ENCODE data around the gene GALNT2.

Gene GALNT2

DNA sequence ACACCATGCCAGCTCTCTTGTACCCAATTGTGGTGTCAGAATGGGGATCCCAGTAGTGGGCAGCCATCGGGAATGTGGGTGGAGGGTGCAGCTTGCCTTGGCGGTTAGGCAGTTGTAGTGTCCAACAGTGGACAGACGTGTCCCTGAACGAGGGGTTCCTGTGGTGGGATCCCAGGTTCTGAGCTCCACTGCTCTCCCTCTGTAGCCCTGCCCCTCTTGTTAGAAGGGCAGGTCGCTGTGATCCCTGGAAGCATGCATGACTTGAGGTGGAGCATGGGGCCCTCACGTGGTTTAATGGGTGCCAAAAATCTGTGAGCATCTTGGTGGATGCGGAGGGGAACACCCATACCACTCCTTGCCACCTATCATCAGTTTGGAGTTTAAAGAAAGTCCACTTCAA lies 4.3 kb downstream of the GALNT2 start:
- no peak for DNase-seq (ENCODE audit: low read depth, low spot score)

DNA sequence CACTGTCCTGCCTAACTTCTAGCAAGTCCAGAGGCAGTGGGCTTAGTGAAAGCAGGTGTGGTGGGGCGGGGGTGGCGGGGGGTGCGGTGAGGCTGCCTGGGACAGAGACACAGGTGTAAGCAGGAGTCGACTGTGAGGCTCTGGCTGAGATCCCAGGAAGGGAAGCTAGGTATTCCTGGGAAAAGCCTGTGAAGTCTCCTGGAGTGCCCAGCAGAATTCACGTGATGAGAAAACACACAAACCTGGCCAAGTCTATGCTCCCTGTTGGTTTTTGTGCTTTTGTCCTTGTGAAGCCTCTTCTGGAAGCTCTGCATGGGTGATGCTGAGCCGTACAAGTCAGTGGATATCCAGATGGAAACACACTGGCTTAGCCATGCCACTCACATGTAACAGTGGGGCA lies 5.3 kb downstream of the GALNT2 start:
- no peak for DNase-seq (ENCODE audit: low read depth, low spot score)

DNA sequence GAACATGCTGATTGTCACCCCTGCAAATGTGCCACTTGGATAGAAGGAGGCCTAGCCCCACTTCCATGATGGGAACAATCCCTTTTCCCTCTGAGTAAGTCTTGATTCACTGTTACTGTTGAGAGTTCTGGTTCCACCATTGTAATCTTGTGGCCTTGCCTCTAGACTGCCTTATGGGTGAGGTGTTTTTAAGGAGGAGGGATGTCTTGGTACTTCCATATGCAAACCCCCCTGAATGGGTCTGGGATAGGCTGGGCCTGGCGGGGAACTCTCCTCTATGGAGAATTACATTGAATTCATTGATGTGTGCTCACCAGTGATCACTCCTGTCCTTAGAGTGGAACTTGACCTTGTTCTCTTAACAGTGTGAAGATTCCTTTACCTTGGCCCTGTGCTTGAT lies 5.8 kb downstream of the GALNT2 start:
- DNase-seq (ENCODE audit: low read depth, low spot score), result no peak

- DNase-seq (ENCODE audit: low read depth, low spot score), result no peak
Observed at GRCh38 chr1:230073371-230074035, 6.5 kb downstream of the GALNT2 start.

GRCh38 chr1:230074270-230074669 lies 7.2 kb downstream of the GALNT2 start:
- no peak for DNase-seq (ENCODE audit: low read depth, low spot score)

DNA sequence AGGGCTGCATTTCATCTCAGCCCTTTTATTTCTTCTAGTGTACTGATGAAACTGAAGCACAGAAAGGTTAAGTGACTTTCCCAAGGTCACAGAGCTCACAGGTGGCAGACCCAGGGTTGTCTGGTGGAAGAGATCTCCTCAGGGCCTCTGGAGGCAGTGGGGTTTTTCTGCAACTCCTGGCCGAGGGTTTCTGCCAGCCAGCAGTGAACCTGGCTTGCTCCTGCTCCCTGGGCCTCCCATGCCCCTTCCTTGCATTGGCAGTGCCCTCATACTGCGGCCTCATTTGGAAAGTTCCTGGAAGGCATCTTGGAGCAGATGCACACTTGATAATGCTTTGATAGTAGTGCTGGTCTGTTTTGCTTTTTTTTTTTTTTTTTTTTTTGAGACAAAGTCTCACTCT lies 7.7 kb downstream of the GALNT2 start:
- no peak for DNase-seq (ENCODE audit: low read depth, low spot score)

DNA sequence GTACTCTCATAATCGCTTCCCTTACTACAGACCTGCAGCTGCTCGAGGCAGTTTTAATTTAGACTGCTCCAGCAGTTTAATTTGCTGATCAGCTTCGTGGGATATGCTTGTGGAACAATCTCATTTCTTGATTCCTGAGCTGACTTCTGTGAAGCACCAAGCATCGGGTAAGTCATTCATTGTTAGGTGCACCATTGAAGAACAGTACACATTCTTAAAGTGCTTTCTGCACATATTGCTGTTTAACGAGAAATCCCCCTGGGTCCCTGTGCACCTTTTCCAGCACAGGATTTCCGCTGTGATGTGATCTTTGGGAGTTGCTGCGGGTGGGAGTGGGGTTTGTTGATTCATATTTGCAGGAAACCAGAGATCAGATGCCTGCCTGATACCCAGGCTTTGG lies 9.1 kb downstream of the GALNT2 start:
- no peak for DNase-seq (ENCODE audit: low read depth, low spot score)

DNA sequence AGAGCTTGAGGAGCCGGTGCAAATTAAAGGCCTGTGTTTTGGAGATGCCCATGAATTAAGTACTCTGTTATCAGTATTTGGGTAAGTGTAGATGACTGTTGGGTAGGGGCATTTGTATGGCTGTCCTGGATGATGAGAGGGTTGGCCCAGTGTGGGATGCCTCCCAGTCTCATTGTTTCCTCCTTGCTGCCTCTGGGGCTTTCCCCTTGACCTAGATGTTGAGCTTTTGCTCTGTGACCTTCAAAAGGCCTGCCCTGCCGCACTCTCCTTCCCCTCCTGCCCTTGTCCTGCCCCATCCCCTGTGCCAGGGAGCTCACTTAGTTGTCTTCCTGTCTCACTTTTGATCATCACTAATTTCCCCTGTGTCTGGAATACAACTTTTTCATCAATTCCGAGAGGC lies 10.0 kb downstream of the GALNT2 start:
- DNase-seq (ENCODE audit: low read depth, low spot score), result no peak

GRCh38 chr1:230077436-230078213 lies 10.6 kb downstream of the GALNT2 start:
- no peak for DNase-seq (ENCODE audit: low read depth, low spot score)

- no peak for DNase-seq (ENCODE audit: low read depth, low spot score)
Observed at GRCh38 chr1:230079199-230080024, 12.4 kb downstream of the GALNT2 start.

DNA sequence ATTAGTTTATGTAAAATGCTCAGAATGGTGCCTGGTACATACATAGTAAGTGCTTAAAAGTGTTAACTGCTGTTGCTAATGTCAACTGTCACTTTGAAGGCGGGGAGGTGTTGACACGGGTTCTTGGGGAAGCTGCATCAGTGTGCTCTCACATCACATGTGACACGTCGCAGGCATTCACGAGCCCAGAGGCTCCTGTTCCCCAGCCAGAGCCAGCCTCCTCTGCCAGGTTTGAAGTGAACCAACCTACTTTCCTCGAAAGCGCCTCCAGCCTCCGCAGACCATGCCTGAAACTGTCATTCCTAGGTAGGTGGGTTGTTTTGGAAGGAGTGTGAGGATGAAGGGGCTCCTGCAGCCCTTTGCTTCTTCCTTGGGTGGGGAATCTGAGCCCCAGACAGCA lies 13.8 kb downstream of the GALNT2 start:
- DNase-seq (ENCODE audit: low read depth, low spot score), result no peak

DNA sequence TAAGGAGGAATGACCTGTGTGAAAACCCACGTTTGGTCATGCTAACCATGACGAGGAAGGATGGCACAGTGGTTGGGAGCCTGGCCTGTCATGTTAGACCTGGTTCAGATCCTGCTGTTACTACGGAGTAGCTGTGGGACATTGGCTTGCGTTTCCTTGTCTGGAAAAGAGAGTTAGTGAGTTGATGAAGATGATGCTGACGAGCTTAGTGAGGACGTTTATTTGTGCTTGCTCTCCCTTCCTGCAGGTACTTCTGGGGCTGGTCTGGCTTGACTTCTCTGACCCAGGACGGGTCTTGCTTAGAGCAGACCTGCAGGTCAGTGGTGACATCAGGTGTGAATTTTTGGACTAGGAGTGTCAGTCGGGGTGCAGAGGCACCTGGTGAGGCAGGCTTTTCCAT lies 14.7 kb downstream of the GALNT2 start:
- no peak for DNase-seq (ENCODE audit: low read depth, low spot score)

DNA sequence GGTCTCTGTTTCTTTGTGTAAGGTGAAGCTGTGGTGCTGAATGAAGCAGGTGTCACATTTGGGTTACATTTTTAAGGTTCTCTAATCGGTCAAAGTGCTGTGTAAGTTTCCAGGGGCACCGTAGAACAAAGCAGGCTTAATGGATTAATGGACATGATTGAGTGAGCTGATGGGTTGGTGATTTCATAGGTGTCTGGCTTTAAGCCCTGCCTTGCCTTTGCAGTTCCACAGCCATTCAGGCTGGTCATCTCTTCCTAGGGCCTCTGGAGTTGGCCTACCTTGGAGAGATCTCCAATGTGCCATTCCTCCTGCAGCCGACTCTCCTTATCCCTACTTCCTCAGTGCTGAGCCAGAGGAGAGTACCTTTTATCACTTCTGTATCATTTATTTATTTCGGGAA lies 15.2 kb downstream of the GALNT2 start:
- DNase-seq (ENCODE audit: low read depth, low spot score), result no peak

DNA sequence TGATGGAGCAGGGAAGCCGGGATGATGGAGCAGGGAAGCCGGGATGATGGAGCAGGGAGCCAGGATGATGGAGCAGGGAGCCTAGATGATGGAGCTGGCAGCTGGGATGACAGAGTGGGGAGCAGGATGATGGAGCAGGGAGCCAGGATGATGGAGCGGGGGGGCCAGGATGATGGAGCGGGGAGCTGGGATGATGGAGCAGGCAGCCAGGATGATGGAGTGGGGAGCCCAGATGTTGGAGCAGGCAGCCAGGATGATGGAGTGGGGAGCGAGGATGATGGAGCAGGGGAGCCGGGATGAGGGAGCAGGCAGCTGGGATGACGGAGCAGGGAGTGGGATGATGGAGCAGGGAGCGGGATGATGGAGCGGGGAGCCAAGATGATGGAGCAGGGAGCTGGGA lies 16.0 kb downstream of the GALNT2 start:
- no peak for DNase-seq (ENCODE audit: low read depth, low spot score)

- DNase-seq (ENCODE audit: low read depth, low spot score), result no peak
Observed at GRCh38 chr1:230083746-230084407, 16.8 kb downstream of the GALNT2 start.

DNA sequence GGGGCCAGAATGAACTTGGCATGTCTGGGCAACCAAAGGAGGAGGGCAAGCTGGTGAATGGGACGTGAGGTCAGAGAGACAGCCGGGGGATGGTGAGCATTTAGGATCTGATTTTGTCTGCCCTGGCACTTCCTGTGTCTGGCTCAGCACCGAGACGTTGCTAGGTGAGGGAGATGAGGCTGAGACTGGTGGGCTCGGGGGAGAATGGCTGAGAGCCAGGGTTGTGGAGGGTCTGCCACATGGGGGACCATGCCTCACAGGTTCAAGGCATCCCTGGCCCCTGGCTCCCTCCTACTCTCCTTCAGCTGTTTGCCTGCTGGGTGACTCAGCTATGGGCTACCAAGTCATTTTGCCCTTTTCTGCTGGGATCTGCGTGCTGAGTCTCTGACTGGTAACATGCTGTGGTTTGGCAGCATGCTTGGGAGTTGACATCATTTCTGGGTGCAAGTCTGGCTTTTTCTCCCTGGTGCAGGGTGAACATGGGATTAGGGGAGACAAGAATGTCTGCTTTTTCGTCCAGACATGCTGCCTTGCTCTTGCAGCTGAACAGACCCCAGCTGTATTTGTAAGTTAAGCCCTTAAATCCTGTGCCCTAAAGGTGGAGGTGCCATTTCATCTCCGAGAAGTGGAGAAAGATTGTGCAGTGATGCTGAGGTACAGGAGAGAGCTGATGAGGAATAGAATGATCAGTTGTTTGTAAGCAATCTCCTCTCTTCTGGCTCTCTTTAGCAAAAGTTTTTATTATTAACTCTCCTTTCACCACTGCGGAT lies 17.6 kb downstream of the GALNT2 start:
- DNase-seq (ENCODE audit: low read depth, low spot score), result no peak

- DNase-seq (ENCODE audit: low read depth, low spot score), result no peak
Observed at GRCh38 chr1:230085178-230085515, 18.1 kb downstream of the GALNT2 start.

DNA sequence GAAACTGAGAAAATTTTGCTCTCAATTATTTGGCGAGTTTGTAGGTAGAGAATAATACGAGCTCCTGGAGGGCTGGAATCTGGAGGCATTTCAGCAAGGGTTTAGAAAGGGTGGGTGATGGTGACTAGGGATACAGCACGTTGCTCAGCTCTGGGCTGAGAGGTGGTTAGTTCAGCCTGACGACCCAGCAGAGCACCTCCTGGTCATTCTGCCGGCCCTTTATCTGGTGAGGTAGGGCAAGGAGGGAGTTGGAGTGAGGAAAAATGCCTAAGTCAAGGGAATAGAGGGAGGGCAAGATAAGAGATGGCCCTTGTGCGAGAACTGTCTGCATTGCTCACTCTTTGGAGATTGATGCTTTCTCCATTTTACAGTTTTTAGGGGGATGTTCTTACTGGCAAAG lies 19.1 kb downstream of the GALNT2 start:
- no peak for DNase-seq (ENCODE audit: low read depth, low spot score)

DNA sequence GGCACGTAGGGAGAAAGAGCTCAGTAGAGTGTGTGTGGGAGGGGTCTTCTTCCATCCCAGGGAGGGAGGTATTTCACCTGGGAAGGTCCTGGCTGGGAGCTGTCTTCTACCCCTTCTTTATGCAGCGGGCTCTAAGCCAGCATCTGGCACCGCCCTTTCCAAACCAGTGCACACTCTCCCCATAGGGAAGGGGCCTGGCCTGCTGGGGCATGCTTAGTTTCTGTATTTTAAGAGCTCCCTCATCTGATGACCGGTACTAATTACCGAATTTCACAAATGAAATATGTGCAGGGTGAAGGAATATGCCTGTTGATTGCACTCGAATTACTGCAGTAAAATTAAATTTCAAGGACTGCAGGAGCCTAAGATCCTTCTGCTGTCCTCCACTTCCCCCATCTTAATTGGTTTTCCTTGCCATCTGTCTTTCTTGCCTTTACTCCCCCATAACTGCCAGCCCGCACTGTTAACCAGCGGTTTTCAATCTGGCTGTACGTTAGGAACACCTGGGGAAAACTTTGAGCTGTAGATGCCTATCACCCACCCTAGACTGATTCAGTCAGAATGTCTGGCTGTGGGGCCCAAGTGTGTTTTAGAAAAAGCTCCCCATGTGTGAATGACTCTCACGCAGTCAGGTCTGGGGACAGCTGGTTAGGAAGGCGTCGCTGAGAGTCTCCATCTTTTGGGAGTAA lies 20.1 kb downstream of the GALNT2 start:
- no peak for DNase-seq (ENCODE audit: low read depth, low spot score)

DNA sequence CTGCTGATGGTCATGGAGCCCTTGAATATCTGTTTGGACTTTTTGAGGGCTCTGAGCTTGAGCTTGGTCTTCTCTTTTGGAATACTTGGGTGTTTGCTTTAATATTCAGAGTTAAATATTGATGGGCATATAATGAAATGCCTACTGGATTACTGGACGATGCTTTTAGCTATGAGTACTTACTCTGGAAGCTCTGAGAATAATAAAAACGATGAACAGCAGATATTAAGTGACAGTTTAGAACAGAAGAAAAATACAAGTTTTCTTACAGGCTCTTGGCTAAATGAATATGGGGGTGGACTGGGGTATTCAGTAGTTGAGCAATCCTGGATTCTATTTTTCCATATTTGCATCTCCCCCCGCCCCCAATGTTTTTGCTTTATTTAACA lies 20.7 kb downstream of the GALNT2 start:
- DNase-seq (ENCODE audit: low read depth, low spot score), result no peak

GRCh38 chr1:230090194-230090711 lies 23.2 kb downstream of the GALNT2 start:
- DNase-seq (ENCODE audit: low read depth, low spot score), result no peak
